Prostate gland (tissue), 2 donors: ENCODE data around the gene TNFRSF25. TPM values are rescaled to one million over a fixed set of nuclear protein-coding genes. Genes with fewer than 3 reads are reported as not detected.
A peak's percentile ranks its signal among the peaks of the same experiment; 100 is the strongest.

Experiments
- DNase-seq: peaks from one replicate; pipeline ENCODE4 v3.0.0-alpha.2; 2019; ENCODE audit warnings: low spot score
- H3K27ac ChIP-seq, 2 donors: fragments of 200-600 bp; sonication (generic); 2 replicates each; pipeline ENCODE4 v1.5.1; 2017 to 2019
- H3K27me3 ChIP-seq: fragments of 200-600 bp; sonication (generic); replicated peaks from 2 replicates; pipeline ENCODE4 v1.5.1; 2019; ENCODE audit not compliant: insufficient read depth
- H3K36me3 ChIP-seq, 2 donors: fragments of 200-600 bp; sonication (generic); 1 replicate in 1 of 2; 2 replicates in 1 of 2; pipeline versions ENCODE4 v1.5.1 to v1.8.1; 2017 to 2019
- H3K4me1 ChIP-seq: fragments of 200-600 bp; sonication (generic); replicated peaks from 2 replicates; pipeline ENCODE4 v1.5.1; 2019
- H3K4me3 ChIP-seq, 2 donors: fragments of 200-600 bp; sonication (generic); 2 replicates each; pipeline ENCODE4 v1.5.1; 2017 to 2019
- H3K9me3 ChIP-seq: fragments of 200-600 bp; sonication (generic); 2 replicates; pipeline ENCODE4 v1.5.1; 2017
- POLR2A ChIP-seq: fragments of 450-650 bp; IDR thresholded peaks from one replicate; pipeline ENCODE4 v1.6.1; 2016; ENCODE audit warnings: antibody characterized with exemption, mild to moderate bottlenecking
- POLR2AphosphoS5 ChIP-seq: sonication (generic); formaldehyde crosslinking; IDR thresholded peaks from one replicate; pipeline ENCODE4 v1.6.1; 2017; ENCODE audit warnings: antibody characterized with exemption
- WGBS: methylation state at CpG from one replicate; pipeline ENCODE4 v1.1.5; 2018; 5-methylcytosine and 5-hydroxymethylcytosine counted together
- intact Hi-C: fragments of 100-400 bp; cut with DNase I; formaldehyde crosslinking; loops from one replicate; pipeline ENCODE4 v1.14.2; 2022
- total RNA-seq, 2 donors: library from RNA; depleted of rRNA; stranded (reverse); fragments of >200 nt; gene quantifications; one replicate each; pipeline ENCODE4 v1.1.0, GENCODE V29; 2016
- TF ChIP-seq, protein P1 (sequence below), 4 experiments: fragments of 200-600 bp in 2 of 4; fragments of 450-650 bp in 2 of 4; sonication (generic) in 2 of 4; IDR thresholded peaks; 1 replicate in 3 of 4; 2 replicates in 1 of 4; pipeline ENCODE4 v1.5.1; 2016 to 2019; ENCODE audit warnings: antibody characterized with exemption in 4 of 4, mild to moderate bottlenecking in 2 of 4, moderate library complexity in 2 of 4

The TNFRSF25 gene
- total RNA-seq, 2 donors from 2014 or later, result 15.2 to 22.7 TPM

DNA sequence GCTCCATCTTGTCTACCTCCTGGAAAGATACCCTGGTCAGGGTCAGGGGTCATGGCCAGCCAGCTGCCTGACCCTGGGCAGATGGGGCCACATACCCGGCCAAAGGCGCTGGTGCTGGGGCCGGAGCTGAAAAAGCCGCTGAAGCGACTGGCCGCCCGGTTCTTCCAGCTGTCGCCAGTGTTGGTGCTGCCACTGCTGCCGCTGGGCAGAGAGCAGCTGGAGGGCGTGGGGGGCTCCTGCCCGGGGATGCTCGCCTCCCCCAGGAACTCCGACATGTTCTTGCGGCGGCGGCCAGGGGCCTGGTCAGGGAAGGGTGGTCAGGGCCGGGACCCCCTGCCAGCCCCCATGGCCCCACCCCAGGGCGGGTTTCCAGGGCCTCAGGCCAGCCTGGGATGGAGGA lies 7.2 kb upstream of the TNFRSF25 start:
- WGBS, result 94% methylated on average over 5 of the region's 18 CpGs
- Histone ChIP-seq H3K4me1 (no peaks in the 10 kb centered on the region), H3K27me3 (no peaks in the 10 kb centered on the region), H3K36me3 (no peaks in the 10 kb centered on the region), H3K27ac (no peak overlapping the region), H3K4me3 (no peak overlapping the region), H3K9me3 (no peaks in the 10 kb centered on the region)
- no peak for TF ChIP-seq POLR2AphosphoS5
- TF ChIP-seq, protein P1, sequence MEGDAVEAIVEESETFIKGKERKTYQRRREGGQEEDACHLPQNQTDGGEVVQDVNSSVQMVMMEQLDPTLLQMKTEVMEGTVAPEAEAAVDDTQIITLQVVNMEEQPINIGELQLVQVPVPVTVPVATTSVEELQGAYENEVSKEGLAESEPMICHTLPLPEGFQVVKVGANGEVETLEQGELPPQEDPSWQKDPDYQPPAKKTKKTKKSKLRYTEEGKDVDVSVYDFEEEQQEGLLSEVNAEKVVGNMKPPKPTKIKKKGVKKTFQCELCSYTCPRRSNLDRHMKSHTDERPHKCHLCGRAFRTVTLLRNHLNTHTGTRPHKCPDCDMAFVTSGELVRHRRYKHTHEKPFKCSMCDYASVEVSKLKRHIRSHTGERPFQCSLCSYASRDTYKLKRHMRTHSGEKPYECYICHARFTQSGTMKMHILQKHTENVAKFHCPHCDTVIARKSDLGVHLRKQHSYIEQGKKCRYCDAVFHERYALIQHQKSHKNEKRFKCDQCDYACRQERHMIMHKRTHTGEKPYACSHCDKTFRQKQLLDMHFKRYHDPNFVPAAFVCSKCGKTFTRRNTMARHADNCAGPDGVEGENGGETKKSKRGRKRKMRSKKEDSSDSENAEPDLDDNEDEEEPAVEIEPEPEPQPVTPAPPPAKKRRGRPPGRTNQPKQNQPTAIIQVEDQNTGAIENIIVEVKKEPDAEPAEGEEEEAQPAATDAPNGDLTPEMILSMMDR (IDR thresholded peaks at IDR 0.05), result no peak
- no peak for TF ChIP-seq POLR2A
- DNase-seq, result no peak
- intact Hi-C loops, result no loop called here

DNA sequence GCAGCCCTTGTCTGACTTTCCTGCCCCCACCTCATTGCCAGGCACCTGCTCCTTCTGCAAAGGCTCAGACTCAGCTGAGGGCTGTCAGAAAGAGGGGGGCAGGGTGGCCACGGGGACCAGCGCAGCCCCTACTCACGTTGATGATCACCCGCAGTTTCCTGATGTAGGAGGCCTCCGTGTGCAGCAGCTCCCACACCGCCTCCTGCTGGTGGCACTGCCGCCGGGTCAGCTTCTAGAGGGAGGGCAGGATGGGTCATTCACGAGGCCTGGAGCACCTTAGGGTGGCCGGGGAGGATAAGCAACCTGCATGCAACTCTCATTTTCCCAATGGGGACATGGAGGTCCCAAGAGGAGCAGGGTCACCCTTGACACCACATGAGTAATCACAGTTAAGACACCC lies 6.4 kb upstream of the TNFRSF25 start:
- Histone ChIP-seq H3K27ac (no peak overlapping the region), H3K9me3 (no peaks in the 10 kb centered on the region), H3K4me1 (no peaks in the 10 kb centered on the region), H3K36me3 (no peaks in the 10 kb centered on the region), H3K27me3 (no peaks in the 10 kb centered on the region), H3K4me3 (no peak overlapping the region)
- 80% methylated on average over 10 of the region's 10 CpGs for WGBS
- no peak for TF ChIP-seq POLR2A
- TF ChIP-seq, protein P1 (IDR thresholded peaks at IDR 0.05), result no peak
- no peak for TF ChIP-seq POLR2AphosphoS5
- DNase-seq, result no peak
- intact Hi-C loops, result no loop called here

DNA sequence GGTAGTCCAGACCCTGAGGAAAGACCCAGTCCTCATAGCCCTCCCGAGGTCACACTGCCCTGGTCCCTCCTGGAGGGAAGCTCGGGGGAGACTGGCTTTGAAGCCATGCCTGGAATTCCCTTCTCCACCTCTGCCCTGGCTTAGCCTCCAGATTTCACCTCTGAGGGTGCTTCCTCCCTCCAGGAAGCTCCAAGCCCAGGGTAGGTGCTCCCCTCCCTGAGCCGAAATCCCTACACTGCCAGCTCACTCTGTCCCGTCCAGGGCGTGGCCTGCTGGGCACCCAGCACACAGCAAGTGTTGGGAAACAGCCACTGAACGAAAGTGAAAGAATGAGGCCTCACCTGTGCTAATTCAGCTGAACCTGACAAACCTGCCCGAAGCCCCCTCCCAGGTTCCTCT lies 6.0 kb upstream of the TNFRSF25 start:
- no peaks in the 10 kb centered on the region for H3K4me1 ChIP-seq
- no peaks in the 10 kb centered on the region for H3K27me3 ChIP-seq
- no peak overlapping the region for H3K27ac ChIP-seq
- peak; percentile 30 for TF ChIP-seq POLR2AphosphoS5
- TF ChIP-seq POLR2A, result no peak
- 64% methylated on average over 7 of the region's 7 CpGs for WGBS
- DNase-seq, result peak; percentile 35
- H3K4me3 ChIP-seq, result no peak overlapping the region
- H3K9me3 ChIP-seq, result no peaks in the 10 kb centered on the region
- H3K36me3 ChIP-seq, result no peaks in the 10 kb centered on the region
- intact Hi-C loops, result no loop called here

DNA sequence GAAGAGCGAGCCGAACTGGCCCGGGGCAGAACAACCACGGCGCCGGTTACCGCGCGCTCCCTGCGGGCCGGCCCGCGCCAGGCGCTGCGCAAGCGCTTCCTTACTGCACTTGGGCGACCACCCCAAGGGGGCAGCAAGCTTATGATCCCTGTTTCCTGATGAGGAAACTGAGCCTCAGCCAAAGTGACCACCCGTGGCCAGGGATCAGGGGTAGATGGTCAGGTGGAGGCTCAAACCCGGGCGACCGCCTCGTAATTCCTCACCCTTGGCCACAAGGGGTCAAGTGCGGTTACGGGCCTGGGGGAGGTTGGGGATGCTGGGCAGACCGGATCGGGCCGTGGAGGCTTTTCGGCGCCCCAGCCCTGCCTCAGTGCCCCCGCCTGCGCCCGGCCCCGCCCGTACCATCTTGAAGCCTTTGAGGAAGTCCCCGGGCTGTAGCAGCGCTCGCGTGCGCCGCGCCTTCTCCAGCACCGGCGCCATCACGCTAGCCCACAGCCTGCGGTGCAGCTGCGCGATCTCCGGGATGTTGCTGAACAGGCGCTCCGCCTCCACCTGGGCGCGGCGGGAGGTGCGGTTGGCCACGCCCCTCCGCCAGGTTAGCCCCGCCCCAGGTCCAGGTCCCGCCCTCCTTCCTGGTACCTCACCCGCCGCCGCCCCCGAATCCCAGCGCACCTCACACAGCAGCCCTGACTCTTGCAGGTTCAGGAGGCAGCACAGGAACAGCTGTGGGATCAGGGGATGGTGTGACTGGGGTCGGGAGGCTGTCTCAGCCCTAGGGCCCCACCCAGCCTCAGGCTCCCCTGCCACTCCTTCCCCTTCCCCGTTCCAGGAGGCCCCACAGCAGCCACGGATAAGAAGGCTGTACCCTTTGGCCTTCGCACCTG lies 5.4 kb upstream of the TNFRSF25 start:
- no peak for TF ChIP-seq POLR2AphosphoS5
- no peak for TF ChIP-seq POLR2A
- TF ChIP-seq, protein P1 (IDR thresholded peaks at IDR 0.05), result no peak
- no peak for DNase-seq
- no peaks in the 10 kb centered on the region for H3K4me1 ChIP-seq
- no peak overlapping the region for H3K27ac ChIP-seq
- intact Hi-C loops, result no loop called here
- H3K4me3 ChIP-seq, result no peak overlapping the region
- no peaks in the 10 kb centered on the region for H3K9me3 ChIP-seq
- WGBS, result 84% methylated on average over 67 of the region's 67 CpGs
- H3K36me3 ChIP-seq, result no peaks in the 10 kb centered on the region
- H3K27me3 ChIP-seq, result no peaks in the 10 kb centered on the region

DNA sequence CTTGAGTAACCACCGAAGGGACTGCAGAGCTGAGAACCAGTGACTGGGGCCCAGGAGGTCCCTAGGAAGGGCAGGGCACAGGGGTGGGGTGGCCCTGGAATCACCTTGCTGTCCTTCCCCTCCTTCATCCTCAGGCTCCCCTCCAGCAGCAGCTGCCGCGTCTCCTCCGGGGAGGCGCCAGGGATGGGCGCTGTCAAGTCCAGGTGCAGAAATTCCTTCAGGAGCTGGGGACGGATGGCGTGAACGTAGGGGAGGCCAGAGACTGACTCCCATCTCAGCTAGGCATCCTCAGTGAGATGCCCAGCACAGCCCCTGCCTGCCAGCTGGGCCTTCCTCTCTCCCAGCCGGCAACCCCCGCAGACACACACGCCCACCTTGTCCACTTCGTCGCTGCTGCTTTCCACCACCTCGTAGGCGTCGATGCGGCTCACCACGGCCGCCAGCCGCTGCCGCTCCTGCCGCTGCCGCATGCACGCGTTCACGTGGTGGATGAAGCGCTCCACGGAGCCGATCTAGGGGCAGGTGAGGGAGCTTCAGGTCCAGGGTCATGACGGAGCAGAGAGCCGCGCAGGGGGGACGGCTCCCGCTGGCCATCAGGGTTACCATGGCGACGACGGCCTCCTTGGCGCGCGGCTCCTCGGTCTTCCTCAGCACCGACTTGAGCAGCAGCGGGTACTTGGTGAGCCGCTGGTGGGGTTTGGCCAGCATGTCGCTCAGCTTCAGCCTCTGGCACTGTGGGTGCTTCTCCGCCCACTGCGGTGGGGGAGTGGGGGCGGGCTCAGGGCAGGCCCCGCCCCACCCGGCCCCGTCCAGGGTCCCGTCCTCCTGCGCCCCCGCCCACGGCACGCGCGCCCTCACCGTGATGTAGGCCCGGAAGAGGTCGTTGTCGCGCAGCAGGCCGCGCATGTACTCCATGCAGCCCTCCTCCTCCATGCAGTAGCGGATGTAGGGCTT lies 4.4 kb upstream of the TNFRSF25 start:
- no peak overlapping the region for H3K27ac ChIP-seq
- H3K27me3 ChIP-seq, result no peaks in the 10 kb centered on the region
- WGBS, result 86% methylated on average over 67 of the region's 67 CpGs
- no peaks in the 10 kb centered on the region for H3K36me3 ChIP-seq
- no peak for DNase-seq
- no peaks in the 10 kb centered on the region for H3K4me1 ChIP-seq
- no peak overlapping the region for H3K4me3 ChIP-seq
- no peak for TF ChIP-seq POLR2AphosphoS5
- TF ChIP-seq, protein P1 (IDR thresholded peaks at IDR 0.05), result no peak
- TF ChIP-seq POLR2A, result no peak
- intact Hi-C loops, result no loop called here
- no peaks in the 10 kb centered on the region for H3K9me3 ChIP-seq
